ENCODE results near the gene IGSF23. TPM values are rescaled to one million over a fixed set of nuclear protein-coding genes. Genes with fewer than 3 reads are reported as not detected.
A peak's percentile ranks its signal among the peaks of the same experiment; 100 is the strongest.

IGSF23 gene
- total and polyA plus RNA-seq, 2 of the 4 experiments (the other 2 are of a cell fraction): 0.27 TPM; not detected in 1

- peak overlapping the region; percentile 24; the same call in 1 of the 2 replicates for H3K4ac ChIP-seq (ENCODE audit: low read depth, low read length)
- H3K27ac ChIP-seq (ENCODE audit: insufficient read depth, low read length): no peak overlapping the region
- peak; percentile 37; the same call in 1 of the 2 replicates for ATAC-seq (ENCODE audit: low read depth)
- no peak overlapping the region for H2AK5ac ChIP-seq (ENCODE audit: low read depth, low read length)
- no peak overlapping the region for H2AK9ac ChIP-seq (replicated peaks; ENCODE audit: low read depth, low read length, poor library complexity)
- ChIA-PET CTCF (interaction anchor here (1.0 to 1.3 kb wide), 2 partner anchors 80 to 144 kb away, joined by 4 to 5 read pairs; no protein-coding TSS in a partner anchor), POLR2A (ENCODE audit: unreplicated experiment) (interaction anchor here (0.6 kb wide), 1 partner anchor 231 kb away, joined by 9 read pairs; no protein-coding TSS in a partner anchor)
- H3K9me3 ChIP-seq (ENCODE audit: control insufficient read depth, insufficient read depth, low read length): peaks cover 2% of the 10 kb centered on the region; the same call in 1 of the 2 replicates
- no peaks in the 10 kb centered on the region; the same call in 1 of the 2 replicates for H3K9me1 ChIP-seq (ENCODE audit: insufficient read depth, low read length)
- H4K8ac ChIP-seq (ENCODE audit: low read depth in 2 of 2, low read length in 2 of 2): no peak overlapping the region
- no peaks in the 10 kb centered on the region for H3K4me1 ChIP-seq (ENCODE audit: control insufficient read depth, insufficient read depth, low read length)
- H3K9ac ChIP-seq (ENCODE audit: low read depth, low read length): no peak overlapping the region
- no peak for TF ChIP-seq CEBPB (IDR thresholded peaks at IDR 0.05; ENCODE audit: low read depth, low read length)
- no peak for TF ChIP-seq MXI1 (IDR thresholded peaks at IDR 0.05; ENCODE audit: borderline replicate concordance, low read depth, low read length)
- no peak for TF ChIP-seq BHLHE40 (IDR thresholded peaks at IDR 0.05; ENCODE audit: low read depth, low read length)
- TF ChIP-seq SMC3 (IDR thresholded peaks at IDR 0.05; ENCODE audit: low read depth, low read length): peak; percentile 38
- no peak for TF ChIP-seq NFE2L2 (IDR thresholded peaks at IDR 0.05; ENCODE audit: low read depth, low read length)
- peak; percentile 43 for TF ChIP-seq CTCF (conservative IDR thresholded peaks at IDR 0.05; ENCODE audit: low read depth, low read length)
- TF ChIP-seq, protein P1, sequence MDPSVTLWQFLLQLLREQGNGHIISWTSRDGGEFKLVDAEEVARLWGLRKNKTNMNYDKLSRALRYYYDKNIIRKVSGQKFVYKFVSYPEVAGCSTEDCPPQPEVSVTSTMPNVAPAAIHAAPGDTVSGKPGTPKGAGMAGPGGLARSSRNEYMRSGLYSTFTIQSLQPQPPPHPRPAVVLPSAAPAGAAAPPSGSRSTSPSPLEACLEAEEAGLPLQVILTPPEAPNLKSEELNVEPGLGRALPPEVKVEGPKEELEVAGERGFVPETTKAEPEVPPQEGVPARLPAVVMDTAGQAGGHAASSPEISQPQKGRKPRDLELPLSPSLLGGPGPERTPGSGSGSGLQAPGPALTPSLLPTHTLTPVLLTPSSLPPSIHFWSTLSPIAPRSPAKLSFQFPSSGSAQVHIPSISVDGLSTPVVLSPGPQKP (IDR thresholded peaks at IDR 0.05; ENCODE audit: borderline replicate concordance, low read depth, low read length): no peak
- TF ChIP-seq RAD21 (IDR thresholded peaks at IDR 0.05; ENCODE audit: low read length): peak; percentile 55
- H2BK20ac ChIP-seq (ENCODE audit: low read depth, low read length): no peak overlapping the region
- DNase-seq: peak; percentile 20
- no peaks in the 10 kb centered on the region for H4K20me1 ChIP-seq (ENCODE audit: insufficient read depth, low read length)
- in situ Hi-C loops (cut with MboI; ENCODE audit: low sequenced_read_pairs) (no loop called here), intact Hi-C loops (cut with micrococcal nuclease) (loop anchor here (10.0 kb wide), 1 partner anchor 378 kb away; the partner anchor contains the start of gene CLPTM1), dilution Hi-C loops (cut with HindIII; ENCODE audit: low sequenced_read_pairs, unreplicated experiment) (no loop called here)
- H3K4me3 ChIP-seq (ENCODE audit: insufficient read depth, low read depth, low read length): no peak overlapping the region
- no peak overlapping the region for H4K91ac ChIP-seq (ENCODE audit: insufficient read depth, low read depth, low read length)
- no peak overlapping the region for H3K56ac ChIP-seq (ENCODE audit: extremely low read depth, insufficient read depth, low read length)
- no peak overlapping the region for H3K23ac ChIP-seq (ENCODE audit: low read depth, low read length)
- H4K5ac ChIP-seq (ENCODE audit: low read depth, low read length): no peak overlapping the region
- H2BK5ac ChIP-seq (ENCODE audit: low read depth, low read length, poor library complexity, severe bottlenecking): no peak overlapping the region
- no peak overlapping the region for H2BK15ac ChIP-seq (ENCODE audit: low read depth, low read length)
- H3K27me3 ChIP-seq (ENCODE audit: control insufficient read depth, insufficient read depth, low read length): no peaks in the 10 kb centered on the region
- no CpG with 5 or more reads among the region's 8 CpGs for WGBS, 2 experiments (ENCODE audit: extremely low coverage in 2 of 2, insufficient read length in 1 of 2)
- no peaks in the 10 kb centered on the region for H3K36me3 ChIP-seq (ENCODE audit: control insufficient read depth, insufficient read depth, low read length)
- no peaks in the 10 kb centered on the region for H3K79me1 ChIP-seq (ENCODE audit: low read depth in 1 of 2, low read length in 2 of 2)
- no peak overlapping the region for H3K18ac ChIP-seq (ENCODE audit: low read depth, low read length)
- H3K4me2 ChIP-seq (ENCODE audit: low read depth, low read length): no peak overlapping the region
- BruUV-seq (replicated peaks): no TSS peak
- no peak overlapping the region; the same call in 1 of the 2 replicates for H3K14ac ChIP-seq (replicated peaks; ENCODE audit: low read depth, low read length)
- H2AFZ ChIP-seq (replicated peaks; ENCODE audit: low read length, poor library complexity): no peak overlapping the region
- no peak overlapping the region for H2BK120ac ChIP-seq (ENCODE audit: low read depth, low read length)
These were observed 36.4 kb upstream of the IGSF23 start for GRCh38 chr19:44576843-44577565.

All from IMR-90 (cell line).